ENCODE measurements around the gene BLOC1S5.

Gene BLOC1S5

DNA sequence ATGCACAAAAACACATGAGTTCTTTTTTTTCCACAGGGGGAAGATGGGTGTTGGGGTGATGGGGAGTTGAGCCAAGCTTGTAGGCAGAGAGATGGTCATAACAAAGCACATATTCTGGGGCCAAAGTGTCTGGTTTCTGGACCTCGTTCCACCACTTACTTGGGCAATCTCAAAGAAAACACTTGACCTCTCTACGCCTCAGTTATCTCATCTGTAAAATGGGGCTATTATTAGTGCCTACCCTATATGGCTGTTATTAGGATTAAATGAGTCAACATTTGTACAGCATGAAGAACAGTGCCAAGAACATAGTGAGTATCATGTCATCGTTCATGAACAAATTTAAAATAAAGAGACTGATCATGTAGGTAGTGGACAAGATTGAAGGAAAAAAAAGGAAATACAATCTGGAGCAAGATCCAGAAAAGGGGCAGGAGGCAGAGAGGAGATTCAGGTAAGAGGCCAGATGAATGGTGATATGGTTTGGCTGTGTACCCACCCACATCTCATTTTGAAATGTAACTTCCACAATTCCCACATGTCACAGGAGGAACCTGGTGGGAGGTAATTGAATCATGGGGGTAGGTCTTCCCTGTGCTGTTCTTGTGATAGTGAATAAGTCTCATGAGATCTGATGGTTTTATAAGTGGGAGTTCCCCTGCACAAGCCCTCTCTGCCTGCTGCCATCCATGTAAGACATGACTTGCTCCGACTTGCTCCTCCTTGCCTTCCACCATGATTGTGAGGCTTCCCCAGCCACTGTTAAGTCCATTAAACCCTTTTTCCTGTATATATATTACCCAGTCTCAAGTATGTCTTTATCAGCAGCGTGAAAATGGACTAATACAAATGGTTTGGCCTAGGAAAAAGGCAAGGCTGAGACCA is 23.9 kb upstream of the BLOC1S5 start:
- no peak overlapping the region for H3K4me3 ChIP-seq (ENCODE audit: low read length)
- TF ChIP-seq ZNF274 (IDR thresholded peaks at IDR 0.05; ENCODE audit: low read depth, low read length), result no peak

GRCh38 chr6:8086755-8087306 is 22.6 kb upstream of the BLOC1S5 start:
- no peak for TF ChIP-seq ZNF274 (IDR thresholded peaks at IDR 0.05; ENCODE audit: low read depth, low read length)
- H3K4me3 ChIP-seq (ENCODE audit: low read length), result no peak overlapping the region

GRCh38 chr6:8085053-8085511 is 20.9 kb upstream of the BLOC1S5 start:
- TF ChIP-seq ZNF274 (IDR thresholded peaks at IDR 0.05; ENCODE audit: low read depth, low read length), result no peak

GRCh38 chr6:8084586-8084985 is 20.4 kb upstream of the BLOC1S5 start:
- no peak overlapping the region for H3K4me3 ChIP-seq (ENCODE audit: low read length)
- TF ChIP-seq ZNF274 (IDR thresholded peaks at IDR 0.05; ENCODE audit: low read depth, low read length), result no peak

More at GRCh38 chr6:8085053-8085511, 20.9 kb upstream of the BLOC1S5 start:
- H3K4me3 ChIP-seq (ENCODE audit: low read length), result no peak overlapping the region

GRCh38 chr6:8082954-8083858 is 19.0 kb upstream of the BLOC1S5 start:
- TF ChIP-seq ZNF274 (IDR thresholded peaks at IDR 0.05; ENCODE audit: low read depth, low read length), result no peak
- no peak overlapping the region for H3K4me3 ChIP-seq (ENCODE audit: low read length)

GRCh38 chr6:8082572-8082953 is 18.4 kb upstream of the BLOC1S5 start:
- no peak overlapping the region for H3K4me3 ChIP-seq (ENCODE audit: low read length)
- no peak for TF ChIP-seq ZNF274 (IDR thresholded peaks at IDR 0.05; ENCODE audit: low read depth, low read length)

GRCh38 chr6:8080362-8081151 is 16.4 kb upstream of the BLOC1S5 start:
- H3K4me3 ChIP-seq (ENCODE audit: low read length), result no peak overlapping the region
- no peak for TF ChIP-seq ZNF274 (IDR thresholded peaks at IDR 0.05; ENCODE audit: low read depth, low read length)

DNA sequence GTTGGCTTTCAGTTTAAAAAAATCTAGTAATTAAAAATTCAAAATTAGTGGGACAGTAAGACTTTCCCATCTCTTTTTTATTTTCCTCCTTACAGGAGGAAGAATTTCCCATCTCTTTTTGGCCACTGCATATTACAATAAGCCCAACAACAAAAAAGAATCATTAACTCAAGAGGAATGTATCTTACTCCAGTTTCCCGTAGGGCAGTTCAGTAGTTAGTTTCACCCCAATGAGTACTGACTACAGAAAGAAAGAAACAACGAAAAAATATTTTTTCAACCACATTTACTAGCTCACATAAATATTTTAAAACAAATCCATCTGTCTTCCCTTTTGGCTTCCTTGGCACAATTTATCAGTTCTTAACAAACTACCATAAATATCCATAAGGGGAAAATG is 14.9 kb upstream of the BLOC1S5 start:
- no peak for TF ChIP-seq ZNF274 (IDR thresholded peaks at IDR 0.05; ENCODE audit: low read depth, low read length)
- no peak overlapping the region for H3K4me3 ChIP-seq (ENCODE audit: low read length)

DNA sequence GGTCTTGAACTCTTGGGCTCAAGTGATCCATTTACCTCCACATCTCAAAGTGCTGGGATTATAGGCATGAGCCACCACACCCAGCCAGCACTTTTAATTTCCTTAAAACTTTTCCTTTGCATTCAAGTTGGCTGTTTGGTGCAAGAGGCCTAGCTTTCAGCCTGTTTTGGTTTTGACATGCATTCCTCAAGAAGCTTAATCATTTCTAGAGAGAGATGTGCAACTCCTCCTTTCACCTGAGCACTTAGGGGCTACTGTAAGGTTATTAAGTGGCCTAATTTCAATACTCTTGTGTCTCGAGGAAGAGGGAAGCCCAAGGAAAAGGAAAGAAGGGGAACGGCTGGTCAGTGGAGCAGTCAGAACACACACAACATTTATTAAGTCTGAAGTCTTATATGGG is 13.8 kb upstream of the BLOC1S5 start:
- TF ChIP-seq ZNF274 (IDR thresholded peaks at IDR 0.05; ENCODE audit: low read depth, low read length), result no peak
- no peak overlapping the region for H3K4me3 ChIP-seq (ENCODE audit: low read length)

- no peak for TF ChIP-seq ZNF274 (IDR thresholded peaks at IDR 0.05; ENCODE audit: low read depth, low read length)
- no peak overlapping the region for H3K4me3 ChIP-seq (ENCODE audit: low read length)
Measured at GRCh38 chr6:8075704-8076103, 11.5 kb upstream of the BLOC1S5 start.

- TF ChIP-seq ZNF274 (IDR thresholded peaks at IDR 0.05; ENCODE audit: low read depth, low read length), result no peak
- H3K4me3 ChIP-seq (ENCODE audit: low read length), result no peak overlapping the region
Measured at GRCh38 chr6:8075185-8075584, 11.0 kb upstream of the BLOC1S5 start.

DNA sequence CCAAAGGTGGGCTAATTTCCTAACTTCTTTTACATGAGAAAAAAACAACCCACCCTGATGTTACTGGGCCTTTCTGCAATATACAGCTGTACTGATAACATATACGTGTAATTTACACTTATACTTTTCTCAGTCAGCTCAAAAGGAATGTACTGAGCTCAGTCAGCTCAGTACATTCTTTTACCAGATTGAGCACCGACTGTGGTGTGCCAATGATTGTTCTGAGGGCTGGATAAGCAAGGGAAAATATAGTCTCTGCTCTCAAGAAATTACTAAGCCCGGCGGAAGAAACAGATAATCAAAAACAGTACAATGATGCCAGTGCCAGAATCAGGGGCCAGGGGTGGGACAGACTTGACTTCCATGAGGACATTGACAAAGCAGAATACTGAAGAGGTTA is 10.0 kb upstream of the BLOC1S5 start:
- no peak for TF ChIP-seq ZNF274 (IDR thresholded peaks at IDR 0.05; ENCODE audit: low read depth, low read length)
- no peak overlapping the region for H3K4me3 ChIP-seq (ENCODE audit: low read length)

DNA sequence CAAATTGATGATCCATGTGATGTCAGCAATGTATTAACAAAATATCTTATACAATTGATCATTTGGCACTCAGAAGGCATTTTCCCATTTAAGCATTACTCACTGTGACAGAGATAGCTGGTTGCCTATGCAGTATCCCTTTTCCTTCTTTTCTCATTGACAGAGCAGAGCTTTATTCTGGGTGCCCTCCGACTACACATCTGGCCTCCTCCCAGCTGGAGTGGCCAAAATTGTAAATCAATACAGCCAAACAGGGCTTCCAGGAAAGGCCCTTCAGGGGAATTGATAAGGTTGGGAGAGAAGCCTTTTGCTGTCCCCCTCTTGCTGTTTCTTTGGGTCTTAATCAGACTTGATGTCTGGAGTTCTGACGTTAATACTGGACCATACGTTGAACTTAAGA is 9.6 kb upstream of the BLOC1S5 start:
- no peak for TF ChIP-seq ZNF274 (IDR thresholded peaks at IDR 0.05; ENCODE audit: low read depth, low read length)
- no peak overlapping the region for H3K4me3 ChIP-seq (ENCODE audit: low read length)

- TF ChIP-seq ZNF274 (IDR thresholded peaks at IDR 0.05; ENCODE audit: low read depth, low read length), result no peak
- no peak overlapping the region for H3K4me3 ChIP-seq (ENCODE audit: low read length)
Measured at GRCh38 chr6:8070718-8071117, 6.5 kb upstream of the BLOC1S5 start.
